Measurements from ENCODE around the gene RBMS2. TPM values are rescaled to one million over a fixed set of nuclear protein-coding genes. Genes with fewer than 3 reads are reported as not detected.
A peak's percentile ranks its signal among the peaks of the same experiment; 100 is the strongest.

The RBMS2 gene
- total RNA-seq, 4 donors from 2014 or later, result 31.6 to 49.4 (median 40.4) TPM

DNA sequence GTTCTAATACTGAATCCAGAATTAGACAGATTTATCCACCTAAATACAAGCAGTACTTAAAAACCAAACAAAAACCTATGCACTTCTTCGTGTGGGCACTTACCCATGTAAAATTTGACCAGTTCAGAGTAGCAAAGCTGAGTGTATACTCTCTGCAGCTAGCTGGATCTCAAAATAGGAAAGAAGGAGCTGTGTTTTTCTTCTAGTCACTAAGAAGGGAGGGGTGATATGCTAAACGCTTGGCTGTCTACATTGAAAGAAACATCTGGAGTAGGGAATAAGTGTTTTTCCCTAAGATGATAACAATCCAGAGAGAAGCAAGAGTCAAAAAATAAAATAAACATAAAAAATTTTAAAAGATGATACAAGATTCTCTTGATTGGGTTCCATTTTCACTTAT lies 20.0 kb downstream of the RBMS2 start:
- Histone ChIP-seq H3K4me1 (peaks cover 7 to 23% (median 12%) of the 10 kb centered on the region in 4 donors), H3K36me3 (peaks cover 0 to 18% (median 6%) of the 10 kb centered on the region in 4 donors), H3K9me3 (no peaks in the 10 kb centered on the region), H3K27me3 (no peaks in the 10 kb centered on the region), H3K27ac (replicated peaks in 1 of 4) (peak overlapping the region in 1 of 4 donors; percentile 7), H3K4me3 (no peak overlapping the region)
- DNase-seq (ENCODE audit: extremely low spot score), result no peak
- intact Hi-C loops (cut with DNase I), result no loop called here
- WGBS, result 29% methylated on average over 2 of the region's 2 CpGs
- TF ChIP-seq EP300 (IDR thresholded peaks at IDR 0.05) (no peak), POLR2AphosphoS5 (IDR thresholded peaks at IDR 0.05) (no peak), POLR2A (IDR thresholded peaks at IDR 0.05; ENCODE audit: low read depth) (no peak)
- TF ChIP-seq, protein P1, sequence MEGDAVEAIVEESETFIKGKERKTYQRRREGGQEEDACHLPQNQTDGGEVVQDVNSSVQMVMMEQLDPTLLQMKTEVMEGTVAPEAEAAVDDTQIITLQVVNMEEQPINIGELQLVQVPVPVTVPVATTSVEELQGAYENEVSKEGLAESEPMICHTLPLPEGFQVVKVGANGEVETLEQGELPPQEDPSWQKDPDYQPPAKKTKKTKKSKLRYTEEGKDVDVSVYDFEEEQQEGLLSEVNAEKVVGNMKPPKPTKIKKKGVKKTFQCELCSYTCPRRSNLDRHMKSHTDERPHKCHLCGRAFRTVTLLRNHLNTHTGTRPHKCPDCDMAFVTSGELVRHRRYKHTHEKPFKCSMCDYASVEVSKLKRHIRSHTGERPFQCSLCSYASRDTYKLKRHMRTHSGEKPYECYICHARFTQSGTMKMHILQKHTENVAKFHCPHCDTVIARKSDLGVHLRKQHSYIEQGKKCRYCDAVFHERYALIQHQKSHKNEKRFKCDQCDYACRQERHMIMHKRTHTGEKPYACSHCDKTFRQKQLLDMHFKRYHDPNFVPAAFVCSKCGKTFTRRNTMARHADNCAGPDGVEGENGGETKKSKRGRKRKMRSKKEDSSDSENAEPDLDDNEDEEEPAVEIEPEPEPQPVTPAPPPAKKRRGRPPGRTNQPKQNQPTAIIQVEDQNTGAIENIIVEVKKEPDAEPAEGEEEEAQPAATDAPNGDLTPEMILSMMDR (IDR thresholded peaks at IDR 0.05), result no peak

DNA sequence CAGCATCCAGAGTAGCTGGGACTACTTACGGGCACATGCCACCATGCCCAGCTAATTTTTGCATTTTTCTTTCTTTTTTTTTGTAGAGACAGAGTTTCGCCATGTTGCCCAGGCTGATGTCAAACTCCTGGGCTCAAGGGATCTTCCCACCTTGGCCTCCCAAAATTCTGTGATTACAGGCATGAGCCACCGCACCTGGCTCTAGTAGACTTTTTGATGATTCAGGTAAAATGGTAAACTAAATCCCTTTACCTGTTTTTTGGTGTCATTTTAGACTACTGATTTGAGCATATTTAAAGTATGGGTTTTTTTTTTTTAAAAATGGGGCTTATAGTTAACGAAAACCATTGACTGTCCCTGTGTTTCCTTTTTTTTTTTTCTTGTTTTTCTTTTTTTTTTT lies 20.5 kb downstream of the RBMS2 start:
- intact Hi-C loops (cut with DNase I), result no loop called here
- H3K27ac ChIP-seq (replicated peaks in 1 of 4), result peak overlapping the region in 1 of 4 donors; percentile 7
- H3K36me3 ChIP-seq, result peaks cover 0 to 20% (median 6%) of the 10 kb centered on the region in 4 donors
- 91% methylated on average over 4 of the region's 4 CpGs for WGBS
- no peaks in the 10 kb centered on the region for H3K9me3 ChIP-seq
- H3K4me1 ChIP-seq, result peaks cover 5 to 17% (median 8%) of the 10 kb centered on the region in 4 donors
- no peaks in the 10 kb centered on the region for H3K27me3 ChIP-seq
- DNase-seq (ENCODE audit: extremely low spot score), result no peak
- H3K4me3 ChIP-seq, result no peak overlapping the region
- TF ChIP-seq POLR2AphosphoS5 (IDR thresholded peaks at IDR 0.05) (no peak), POLR2A (IDR thresholded peaks at IDR 0.05; ENCODE audit: low read depth) (no peak), EP300 (IDR thresholded peaks at IDR 0.05) (no peak)
- TF ChIP-seq, protein P1 (IDR thresholded peaks at IDR 0.05), result no peak

DNA sequence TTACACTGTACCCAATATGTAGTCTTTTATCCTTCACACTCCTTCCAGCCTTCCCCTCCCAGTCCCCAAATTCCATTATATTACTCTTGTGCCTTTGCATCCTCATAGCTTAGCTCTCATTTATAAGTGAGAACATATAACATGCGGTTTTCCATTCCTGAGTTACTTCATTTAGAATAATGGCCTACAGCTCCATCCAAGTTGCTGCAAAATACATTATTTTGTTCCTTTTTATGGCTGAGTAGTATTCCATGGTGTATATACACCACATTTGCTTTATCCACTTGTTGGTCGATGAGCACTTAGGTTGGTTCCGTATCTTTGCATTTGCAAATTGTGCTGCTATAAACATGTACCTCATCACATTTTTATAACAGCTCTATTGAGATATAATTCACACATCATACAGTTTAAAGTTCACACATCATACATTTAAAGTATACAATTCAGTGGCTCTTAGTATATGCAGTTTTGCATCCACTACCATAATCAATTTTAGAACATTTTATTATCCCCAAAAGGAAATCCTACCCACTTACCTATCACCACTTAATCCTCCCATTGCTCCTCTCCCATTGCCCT lies 23.5 kb downstream of the RBMS2 start:
- intact Hi-C loops (cut with DNase I), result no loop called here
- no peak for DNase-seq (ENCODE audit: extremely low spot score)
- Histone ChIP-seq H3K4me3 (no peak overlapping the region), H3K9me3 (no peaks in the 10 kb centered on the region), H3K27ac (replicated peaks in 1 of 4) (no peak overlapping the region), H3K36me3 (peaks cover 0 to 20% (median 6%) of the 10 kb centered on the region in 4 donors), H3K27me3 (no peaks in the 10 kb centered on the region), H3K4me1 (peaks cover 0 to 8% (median 5%) of the 10 kb centered on the region in 4 donors)
- 99% methylated on average over 3 of the region's 3 CpGs for WGBS
- TF ChIP-seq, protein P1 (IDR thresholded peaks at IDR 0.05), result no peak
- no peak for TF ChIP-seq EP300 (IDR thresholded peaks at IDR 0.05)
- no peak for TF ChIP-seq POLR2A (IDR thresholded peaks at IDR 0.05; ENCODE audit: low read depth)
- TF ChIP-seq POLR2AphosphoS5 (IDR thresholded peaks at IDR 0.05), result no peak

DNA sequence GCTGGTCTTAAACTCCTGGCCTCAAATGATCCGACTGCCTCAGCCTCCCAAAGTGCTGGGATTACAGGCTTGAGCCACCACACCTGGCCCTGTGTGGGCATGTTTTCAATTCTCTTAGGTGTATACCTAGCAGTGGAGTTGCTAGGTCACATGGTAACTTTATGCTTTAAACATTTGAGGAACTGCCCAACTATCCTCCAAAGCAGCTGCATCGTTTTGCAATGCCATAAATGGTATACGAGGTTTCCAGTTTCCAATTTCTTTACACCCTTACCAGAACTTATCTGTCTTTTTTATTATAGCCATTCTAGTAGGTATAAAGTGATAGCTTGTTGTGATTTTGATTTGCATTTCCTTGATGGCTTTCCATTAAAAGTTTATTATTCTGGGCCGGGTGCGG lies 25.1 kb downstream of the RBMS2 start:
- no peak for DNase-seq (ENCODE audit: extremely low spot score)
- Histone ChIP-seq H3K4me3 (no peak overlapping the region), H3K4me1 (peaks cover under 1 to 7% (median 4%) of the 10 kb centered on the region in 4 donors), H3K27me3 (no peaks in the 10 kb centered on the region), H3K36me3 (peaks cover 0 to 14% (median 4%) of the 10 kb centered on the region in 4 donors), H3K9me3 (no peaks in the 10 kb centered on the region), H3K27ac (replicated peaks in 1 of 4) (no peak overlapping the region)
- intact Hi-C loops (cut with DNase I), result no loop called here
- TF ChIP-seq POLR2AphosphoS5 (IDR thresholded peaks at IDR 0.05) (no peak), EP300 (IDR thresholded peaks at IDR 0.05) (no peak), POLR2A (IDR thresholded peaks at IDR 0.05; ENCODE audit: low read depth) (no peak)
- TF ChIP-seq, protein P1 (IDR thresholded peaks at IDR 0.05), result no peak
- WGBS, result 90% methylated on average over 4 of the region's 5 CpGs

DNA sequence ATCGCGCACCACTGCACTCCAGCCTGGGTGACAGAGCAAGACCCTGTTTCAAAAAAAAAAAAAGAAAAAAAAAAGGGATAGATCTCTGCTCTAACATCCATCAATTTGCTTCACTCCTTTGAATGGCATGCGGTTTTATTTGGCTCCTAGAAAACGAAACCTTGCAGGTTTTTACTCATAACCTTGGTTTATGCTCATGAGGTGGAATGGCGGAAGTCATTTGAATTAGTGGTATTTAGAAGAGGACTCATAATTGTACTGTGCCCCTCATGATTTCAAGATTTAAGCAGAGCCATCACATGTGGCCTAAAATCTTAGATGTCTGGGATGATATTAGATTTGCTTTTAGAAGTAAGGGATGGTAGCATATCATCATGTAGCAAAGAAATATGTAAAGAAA lies 29.4 kb downstream of the RBMS2 start:
- TF ChIP-seq POLR2A (IDR thresholded peaks at IDR 0.05; ENCODE audit: low read depth), result no peak
- TF ChIP-seq EP300 (IDR thresholded peaks at IDR 0.05), result no peak
- TF ChIP-seq, protein P1 (IDR thresholded peaks at IDR 0.05), result no peak
- TF ChIP-seq POLR2AphosphoS5 (IDR thresholded peaks at IDR 0.05), result no peak
- no peak overlapping the region for H3K27ac ChIP-seq (replicated peaks in 1 of 4)
- H3K4me3 ChIP-seq, result no peak overlapping the region
- peaks cover 0 to 19% (median 13%) of the 10 kb centered on the region in 4 donors for H3K4me1 ChIP-seq
- WGBS, result 95% methylated on average over 5 of the region's 5 CpGs
- H3K9me3 ChIP-seq, result no peaks in the 10 kb centered on the region
- H3K36me3 ChIP-seq, result peaks cover 0 to 13% (median 6%) of the 10 kb centered on the region in 4 donors
- H3K27me3 ChIP-seq, result no peaks in the 10 kb centered on the region
- no peak for DNase-seq (ENCODE audit: extremely low spot score)
- intact Hi-C loops (cut with DNase I), result no loop called here
